Hematopoietic multipotent progenitor cell treated with erythropoietin and hydrocortisone succinate and interleukin-3 and kit ligand, for 4 days (in vitro differentiated cells): ENCODE measurements around the gene CDC42EP1.

Source experiments
- DNase-seq: peaks from one replicate; pipeline ENCODE4 v3.0.0-alpha.2; 2015

CDC42EP1 gene

DNA sequence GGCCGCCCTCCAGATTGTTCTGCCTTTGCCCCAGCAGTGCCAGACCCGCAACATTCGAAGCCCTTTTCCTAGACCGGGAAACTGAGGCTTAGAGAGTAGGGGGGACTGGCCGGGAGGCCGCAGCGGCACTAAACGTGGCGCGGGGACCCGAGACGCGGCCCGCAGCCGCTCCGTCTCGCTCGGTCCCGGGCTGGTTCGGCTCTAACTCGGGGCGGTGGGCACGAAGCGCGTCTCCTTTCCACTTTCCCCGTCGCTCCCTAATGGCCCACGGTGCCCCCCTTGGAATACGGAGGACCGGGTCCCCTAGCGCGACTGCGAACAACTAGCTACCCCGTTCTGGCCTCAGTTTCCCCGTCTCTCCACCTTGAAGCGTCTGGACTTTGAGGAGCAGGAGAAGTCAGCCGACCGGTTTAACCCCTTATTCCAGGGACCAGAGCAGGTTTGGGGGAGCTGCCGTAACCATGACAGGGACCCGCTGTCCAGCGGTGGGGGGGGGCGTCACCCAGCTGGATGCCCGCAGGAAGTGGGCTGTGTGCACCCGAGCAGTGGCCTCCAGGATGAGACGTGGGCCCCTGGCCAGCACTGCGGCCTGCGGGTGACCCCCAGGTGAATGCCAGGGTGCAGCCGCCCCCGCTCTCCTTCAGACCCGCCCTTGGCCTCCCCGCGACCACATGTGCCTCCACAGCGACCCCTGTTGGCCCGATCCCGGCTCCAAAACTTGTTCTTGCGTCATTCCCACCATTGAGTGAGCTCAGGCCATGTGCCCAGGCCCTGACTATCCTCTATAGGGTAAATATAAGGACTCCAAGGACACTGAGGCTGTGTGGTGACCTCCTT, 1.1 kb downstream of the CDC42EP1 start:
- peak; percentile 90 for DNase-seq

DNA sequence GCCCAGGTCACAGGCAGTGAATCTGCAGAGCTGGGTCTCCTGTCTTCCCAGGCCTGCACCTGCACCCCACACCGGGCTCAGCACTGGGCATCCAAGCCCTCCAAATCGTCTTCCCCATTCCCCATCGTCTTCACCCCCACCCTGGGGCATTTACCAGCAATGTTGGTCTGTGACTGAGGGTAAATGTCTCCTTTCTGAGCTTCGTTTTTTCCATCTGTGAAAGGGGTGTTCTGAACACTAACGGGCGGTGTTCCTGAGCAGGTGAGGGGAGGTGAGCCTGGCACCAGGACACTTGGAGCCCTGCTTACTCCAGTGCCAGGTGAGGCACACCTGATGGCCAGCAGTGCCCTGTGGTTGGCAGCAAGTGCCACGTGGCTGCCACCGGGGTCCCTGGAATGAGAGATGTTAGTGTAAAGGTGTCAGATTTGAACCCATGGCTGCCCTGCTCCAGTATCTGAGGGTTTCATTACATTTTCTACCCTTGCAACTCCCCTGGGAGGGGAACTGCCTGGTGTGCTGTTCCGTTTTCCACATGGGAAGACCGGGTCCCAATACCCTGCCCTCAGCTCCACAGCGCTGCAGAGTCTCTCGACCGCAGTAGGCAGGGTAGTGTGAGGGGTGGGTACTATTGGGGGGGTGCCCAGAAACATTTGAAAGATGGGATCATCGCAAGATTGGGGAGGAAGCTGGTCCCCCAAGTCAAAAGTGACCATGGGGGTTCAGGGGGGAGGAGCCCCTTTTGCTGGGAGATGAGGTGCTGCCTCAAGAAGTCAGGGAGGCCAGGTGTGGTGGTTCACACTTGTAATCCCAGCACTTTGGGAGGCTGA, 2.0 kb downstream of the CDC42EP1 start:
- DNase-seq = no peak

DNA sequence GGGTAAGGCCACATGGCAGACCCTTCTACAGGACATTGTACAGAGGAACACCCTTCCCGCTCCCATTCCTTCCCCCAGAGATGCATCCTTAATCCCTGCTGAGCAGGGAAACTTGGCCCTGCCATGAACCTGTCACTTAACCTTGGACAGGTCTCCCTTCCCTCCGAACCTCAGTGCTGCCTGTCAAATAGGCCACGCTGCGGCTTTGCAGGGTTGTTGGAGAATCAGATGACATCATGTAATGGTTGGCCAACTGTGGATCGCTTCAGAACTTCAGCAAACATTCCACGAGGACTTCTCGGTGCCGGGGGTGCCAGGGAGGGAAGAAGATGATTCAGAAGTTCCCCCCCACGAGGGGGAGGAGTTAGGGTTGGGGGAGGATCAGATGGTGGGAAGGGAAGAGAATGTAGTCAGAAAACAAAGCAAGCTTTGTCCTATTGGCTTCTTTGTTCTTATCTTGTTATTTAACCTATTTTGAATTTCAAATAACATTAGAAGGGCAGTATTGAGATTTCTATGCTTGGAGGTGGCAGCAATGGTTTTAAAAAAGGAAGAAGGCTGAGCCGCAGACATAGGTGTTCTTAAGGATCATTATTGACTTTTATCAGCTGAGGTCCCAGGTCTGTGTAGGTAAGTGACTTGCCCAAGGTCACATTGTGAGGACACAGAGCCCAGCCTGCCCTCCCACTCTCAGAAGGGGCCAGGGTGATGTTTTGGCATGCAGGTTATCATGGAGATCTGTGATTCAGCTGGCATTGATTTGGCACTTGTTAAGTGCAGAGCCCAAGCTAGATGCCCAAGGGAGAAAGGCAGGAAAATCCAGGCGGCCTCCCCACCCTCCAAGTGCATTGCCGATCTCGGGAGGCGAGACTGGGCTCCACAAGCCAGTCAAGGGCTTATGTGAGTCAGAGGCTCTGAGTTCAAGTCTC, 3.1 kb downstream of the CDC42EP1 start:
- no peak for DNase-seq

DNA sequence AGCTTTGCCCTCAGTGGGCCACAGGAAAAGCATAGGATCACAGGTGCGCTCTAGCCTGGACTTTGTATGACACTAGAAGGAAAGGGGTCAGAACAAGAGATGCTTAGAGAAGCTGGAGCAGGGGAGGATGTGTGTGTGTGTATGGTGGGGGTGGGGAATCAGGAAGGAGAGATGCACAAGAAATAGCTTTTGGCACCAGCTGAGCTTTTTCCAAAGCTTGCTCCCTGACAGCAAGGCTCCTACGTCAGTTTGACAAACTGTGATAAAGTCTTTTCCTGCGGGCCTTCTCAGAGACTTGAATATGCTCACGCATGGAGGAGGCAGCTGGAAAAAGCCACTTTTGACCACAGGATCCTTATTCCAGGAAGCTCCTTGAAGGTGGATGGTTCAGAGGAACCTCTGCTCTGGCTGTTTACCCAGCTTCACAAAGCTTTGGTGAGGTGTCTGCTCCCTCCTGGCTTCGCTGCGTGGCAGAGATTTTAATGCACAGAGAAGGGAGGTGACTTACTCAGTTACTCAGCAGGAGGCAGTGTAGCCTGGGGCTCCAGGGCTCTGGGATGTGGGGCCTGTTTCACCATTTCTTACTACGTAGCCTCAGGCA, 3.9 kb downstream of the CDC42EP1 start:
- no peak for DNase-seq

DNA sequence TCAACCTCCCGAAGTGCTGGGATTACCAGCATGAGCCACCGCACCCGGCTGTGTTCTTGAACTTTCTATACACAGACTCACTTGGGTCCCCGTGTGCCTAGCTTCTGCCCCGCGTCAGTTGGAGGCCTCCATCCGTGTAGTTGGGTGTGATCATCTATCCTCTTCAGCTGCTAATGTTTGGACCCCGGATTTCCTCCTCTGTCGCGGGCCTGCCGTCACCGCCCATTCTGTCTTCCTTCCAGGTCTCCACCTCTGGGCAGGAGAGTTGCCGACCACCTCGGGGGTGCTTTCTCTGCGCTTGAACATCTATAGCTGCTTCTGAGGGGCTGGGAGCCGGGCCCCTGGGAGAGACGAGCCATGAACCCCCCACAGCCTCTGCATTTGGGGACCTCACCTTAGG, 5.5 kb downstream of the CDC42EP1 start:
- no peak for DNase-seq

DNA sequence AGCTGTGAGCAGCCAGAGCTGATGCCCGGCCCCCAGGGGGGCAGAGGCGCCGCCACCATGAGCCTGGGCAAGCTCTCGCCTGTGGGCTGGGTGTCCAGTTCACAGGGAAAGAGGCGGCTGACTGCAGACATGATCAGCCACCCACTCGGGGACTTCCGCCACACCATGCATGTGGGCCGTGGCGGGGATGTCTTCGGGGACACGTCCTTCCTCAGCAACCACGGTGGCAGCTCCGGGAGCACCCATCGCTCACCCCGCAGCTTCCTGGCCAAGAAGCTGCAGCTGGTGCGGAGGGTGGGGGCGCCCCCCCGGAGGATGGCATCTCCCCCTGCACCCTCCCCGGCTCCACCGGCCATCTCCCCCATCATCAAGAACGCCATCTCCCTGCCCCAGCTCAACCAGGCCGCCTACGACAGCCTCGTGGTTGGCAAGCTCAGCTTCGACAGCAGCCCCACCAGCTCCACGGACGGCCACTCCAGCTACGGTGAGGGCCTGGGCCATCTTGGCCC, 6.1 kb downstream of the CDC42EP1 start:
- DNase-seq = peak; percentile 25

DNA sequence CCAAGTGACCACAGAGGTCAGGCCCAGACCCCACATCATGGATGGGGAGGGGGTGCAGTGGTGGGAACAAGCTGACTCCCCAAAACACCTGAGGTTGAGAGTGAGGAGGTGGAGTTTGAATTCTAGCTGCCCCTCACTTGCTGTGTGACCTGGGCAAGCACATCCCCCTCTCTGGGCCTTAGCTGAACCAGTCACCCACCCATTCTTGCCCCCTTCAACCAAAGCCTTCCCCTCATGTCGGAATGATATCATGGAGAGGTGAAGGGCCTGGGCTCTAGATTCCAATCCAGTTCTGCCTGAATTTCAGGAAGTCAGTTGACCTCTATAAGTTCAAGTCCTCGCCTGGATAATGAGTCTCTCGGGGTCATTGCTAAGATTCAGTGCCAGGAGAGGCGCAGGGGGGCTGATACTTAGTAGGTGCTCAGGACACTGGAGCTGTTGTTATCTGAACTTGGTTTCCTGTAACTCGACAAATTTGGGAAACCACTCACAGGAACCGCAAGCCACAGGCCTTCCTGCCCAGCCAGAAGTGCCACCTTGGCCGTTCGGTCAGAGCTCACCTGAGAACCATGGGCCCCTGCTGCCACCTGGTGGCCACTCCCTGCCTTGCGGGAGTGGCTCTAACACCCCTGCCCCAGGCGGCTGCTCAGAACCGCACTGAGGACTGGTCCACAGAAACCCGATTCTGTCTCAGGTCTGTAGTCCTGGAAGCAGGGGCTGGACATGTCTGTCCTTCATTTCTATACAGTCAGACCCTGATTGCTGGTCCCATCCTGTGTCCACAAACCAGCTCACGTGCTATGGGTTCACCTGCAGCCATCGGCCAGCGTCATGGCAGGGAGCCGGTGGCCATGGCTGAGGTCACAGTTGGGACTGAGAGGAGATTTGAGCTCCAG, 6.9 kb downstream of the CDC42EP1 start:
- DNase-seq = peak; percentile 88

DNA sequence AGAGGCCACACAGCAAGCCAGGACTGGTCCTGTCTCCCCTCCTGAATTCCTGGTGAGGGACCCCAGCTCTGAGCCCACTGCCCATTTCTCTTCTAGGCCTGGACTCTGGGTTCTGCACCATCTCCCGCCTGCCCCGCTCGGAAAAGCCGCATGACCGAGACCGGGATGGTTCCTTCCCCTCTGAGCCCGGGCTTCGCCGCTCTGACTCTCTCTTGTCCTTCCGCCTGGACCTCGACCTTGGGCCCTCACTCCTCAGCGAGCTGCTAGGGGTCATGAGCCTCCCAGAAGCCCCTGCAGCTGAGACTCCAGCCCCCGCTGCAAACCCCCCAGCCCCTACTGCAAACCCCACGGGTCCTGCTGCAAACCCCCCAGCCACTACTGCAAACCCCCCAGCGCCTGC, 7.7 kb downstream of the CDC42EP1 start:
- no peak for DNase-seq

DNA sequence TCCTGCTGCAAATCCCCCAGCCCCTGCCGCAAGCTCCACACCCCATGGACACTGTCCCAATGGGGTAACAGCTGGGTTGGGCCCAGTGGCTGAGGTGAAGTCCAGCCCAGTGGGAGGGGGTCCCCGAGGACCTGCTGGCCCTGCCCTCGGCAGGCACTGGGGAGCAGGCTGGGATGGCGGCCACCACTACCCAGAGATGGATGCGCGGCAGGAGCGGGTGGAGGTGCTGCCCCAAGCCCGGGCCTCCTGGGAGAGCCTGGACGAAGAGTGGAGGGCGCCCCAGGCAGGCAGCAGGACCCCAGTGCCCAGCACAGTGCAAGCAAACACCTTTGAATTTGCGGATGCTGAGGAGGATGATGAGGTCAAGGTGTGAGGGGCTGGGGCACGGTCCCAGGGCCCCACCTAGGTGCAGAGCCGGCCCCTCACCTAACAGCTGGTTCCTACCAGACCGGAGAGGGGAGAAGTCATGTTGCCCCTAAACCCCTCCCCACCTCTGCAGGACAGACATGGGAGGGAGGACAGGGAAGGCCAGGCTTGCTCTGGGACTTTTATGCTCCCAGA, 8.2 kb downstream of the CDC42EP1 start:
- DNase-seq = no peak

DNA sequence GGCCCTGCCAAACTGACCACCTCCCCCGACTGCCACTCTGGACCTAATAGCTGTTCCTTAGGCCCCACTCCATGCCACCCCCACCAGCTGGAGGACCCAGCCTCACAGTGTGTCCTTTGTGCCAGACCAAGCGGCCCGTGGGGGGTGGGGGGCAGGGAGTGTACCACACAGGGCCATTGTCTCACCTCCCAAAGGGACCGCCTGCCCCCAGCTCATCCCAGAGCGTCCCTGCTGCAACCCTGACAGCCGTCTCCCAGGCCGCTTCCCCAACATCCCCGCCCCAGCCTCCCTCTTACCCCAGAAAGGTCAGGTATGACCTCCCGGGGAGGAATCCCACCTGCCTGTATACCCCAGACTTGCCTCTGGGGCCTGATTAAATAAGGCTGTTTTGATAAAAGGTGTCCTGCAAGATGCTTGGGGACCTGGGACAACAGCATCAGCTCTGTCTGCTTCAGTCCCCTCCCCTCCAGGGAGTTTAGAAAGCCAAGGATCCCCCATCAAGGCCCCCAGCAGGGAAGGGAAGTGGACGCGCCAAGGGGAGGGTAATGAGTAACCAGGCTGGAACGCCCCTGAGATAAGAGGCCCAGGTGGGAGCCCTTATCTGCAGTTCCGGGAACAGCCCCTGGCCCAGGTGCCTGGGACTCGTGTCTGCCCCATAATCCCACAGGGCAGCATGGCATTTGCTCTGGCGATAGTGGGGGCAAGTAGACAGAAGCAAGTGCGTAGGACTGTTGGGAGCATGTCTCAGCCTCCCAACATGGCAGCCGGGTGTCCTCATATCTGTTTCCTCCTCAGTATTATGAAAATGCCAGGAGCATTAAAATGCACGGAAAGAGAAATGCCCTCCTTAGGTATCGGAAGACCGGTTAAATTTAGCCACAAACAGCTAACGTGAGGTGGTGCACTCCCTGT, 9.0 kb downstream of the CDC42EP1 start:
- no peak for DNase-seq

DNA sequence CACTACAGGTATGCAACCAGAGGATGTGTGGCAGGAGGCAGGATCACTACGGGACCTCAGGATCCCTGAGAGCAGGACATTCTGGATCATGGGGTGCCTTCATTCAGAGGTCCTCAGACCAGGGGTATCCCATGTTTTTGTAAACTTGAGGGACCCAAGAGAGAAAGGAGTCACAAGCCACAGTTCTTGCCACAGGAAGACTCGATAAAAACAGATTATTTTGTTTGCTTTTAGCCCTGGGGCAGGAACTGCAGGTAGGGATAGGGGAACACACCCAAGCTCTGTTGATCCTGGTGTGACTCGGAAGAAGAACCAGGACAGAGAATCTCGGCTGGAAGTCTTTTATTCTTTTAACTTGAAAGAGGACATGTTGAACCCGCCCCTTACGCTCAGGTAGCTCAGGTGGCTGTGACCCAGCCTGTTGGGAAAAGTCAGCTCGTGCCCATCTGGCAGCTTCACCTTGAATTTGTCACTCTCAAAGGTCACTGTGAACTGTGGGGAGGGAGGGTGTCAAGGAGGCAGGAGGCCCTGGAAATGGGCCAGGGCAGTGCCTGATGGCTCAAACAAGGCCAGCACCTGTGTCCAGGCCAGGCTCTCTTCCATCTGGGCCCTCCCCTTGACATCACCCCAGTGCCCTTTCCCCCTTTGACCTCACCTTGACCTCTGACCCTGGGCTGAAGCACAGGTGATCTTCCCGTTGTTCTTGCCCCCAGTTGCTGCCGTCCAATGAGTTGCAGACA, 9.8 kb downstream of the CDC42EP1 start:
- DNase-seq = no peak

DNA sequence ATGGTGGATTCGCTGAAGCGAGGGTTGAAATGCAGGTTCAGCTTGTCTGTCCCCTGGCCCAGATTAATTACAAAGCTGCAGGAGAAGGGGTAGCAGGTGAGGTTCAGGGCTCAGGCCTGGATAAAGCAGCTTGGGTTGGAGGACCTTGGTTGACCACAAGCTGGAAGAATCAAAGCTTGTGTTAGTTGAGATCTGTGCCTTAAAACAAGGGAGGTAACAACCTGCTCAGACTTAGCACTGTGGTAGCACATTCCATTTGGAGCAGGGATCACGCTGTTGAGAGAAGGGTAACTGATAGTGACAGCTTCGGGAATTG, 10.3 kb downstream of the CDC42EP1 start:
- DNase-seq = no peak

DNA sequence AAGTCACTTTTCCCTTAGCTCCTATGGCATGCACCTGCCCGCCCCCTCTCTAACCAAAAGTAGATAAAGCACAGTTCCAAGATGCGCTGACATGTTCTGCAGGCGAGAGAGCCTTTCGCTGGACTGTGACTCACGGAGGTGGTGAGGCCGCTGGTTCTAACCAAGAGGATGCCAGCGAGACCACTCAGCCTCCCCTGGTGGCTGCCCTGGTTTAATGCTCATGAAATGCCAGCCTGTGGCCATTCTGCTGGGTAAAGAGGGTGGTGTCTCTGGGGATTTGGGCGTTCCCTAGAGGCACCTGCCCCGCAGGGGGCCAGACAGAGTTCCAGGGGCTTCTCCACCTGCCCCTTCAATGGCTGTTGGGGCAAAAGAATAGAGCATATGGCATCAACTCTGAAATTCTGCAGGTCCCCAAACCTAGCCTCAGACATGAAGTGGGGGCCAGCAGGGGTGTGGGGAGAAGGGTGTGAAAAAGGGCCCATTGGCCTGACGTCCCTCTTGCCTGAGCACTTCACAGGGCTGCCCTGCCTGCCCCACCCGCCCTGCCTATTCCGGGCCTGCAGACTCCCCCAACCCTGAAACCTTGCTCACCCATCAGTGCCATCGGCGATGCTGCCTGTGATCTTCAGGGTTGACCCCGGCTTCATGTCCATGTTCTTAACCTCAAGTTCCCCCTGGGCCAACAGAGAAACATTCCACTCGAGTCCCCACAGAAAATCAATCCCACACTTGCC, 11.1 kb downstream of the CDC42EP1 start:
- peak; percentile 39 for DNase-seq

DNA sequence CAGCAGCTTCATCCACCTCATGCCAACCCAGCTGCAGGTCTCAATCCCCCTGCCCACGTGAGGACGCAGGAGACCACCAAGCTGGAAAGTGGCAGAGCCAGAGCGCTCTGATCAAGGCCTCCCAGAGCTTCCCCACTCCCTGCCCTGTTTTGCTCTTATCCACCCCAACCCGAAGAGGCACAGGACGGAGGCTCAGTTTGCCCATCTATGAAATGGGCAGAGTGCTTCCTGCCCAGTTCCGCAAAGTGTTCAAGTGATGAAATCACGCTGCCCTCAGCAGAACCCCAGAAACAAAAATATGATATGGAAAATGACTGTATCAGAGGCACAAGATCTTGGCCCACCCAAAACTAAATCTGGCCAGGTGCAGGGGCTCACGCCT, 11.7 kb downstream of the CDC42EP1 start:
- no peak for DNase-seq

DNA sequence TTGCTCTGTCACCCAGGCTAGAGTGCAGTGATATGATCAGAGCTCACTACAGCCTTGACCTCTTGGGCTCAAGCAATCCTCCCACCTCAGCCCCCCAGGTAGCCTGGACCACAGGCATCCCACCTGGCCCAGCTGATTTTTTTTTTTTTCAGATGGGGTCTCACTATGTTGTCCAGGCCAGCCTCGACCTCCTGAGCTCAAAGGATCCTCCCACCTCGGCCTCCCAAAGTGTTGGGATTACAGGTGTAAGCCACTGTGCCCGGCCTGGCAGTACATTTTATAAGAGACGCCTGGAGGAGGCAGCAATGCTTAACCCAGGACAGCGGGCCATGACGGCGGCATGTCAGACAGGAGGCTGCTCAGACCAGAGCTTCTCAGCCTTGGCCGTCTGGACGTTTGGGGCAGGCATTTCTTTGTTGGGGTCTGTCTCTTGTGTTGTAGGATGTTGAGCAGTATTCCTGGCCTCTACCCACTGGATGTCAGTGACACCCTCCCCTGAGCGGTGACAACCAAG, 15.3 kb downstream of the CDC42EP1 start:
- DNase-seq = no peak

DNA sequence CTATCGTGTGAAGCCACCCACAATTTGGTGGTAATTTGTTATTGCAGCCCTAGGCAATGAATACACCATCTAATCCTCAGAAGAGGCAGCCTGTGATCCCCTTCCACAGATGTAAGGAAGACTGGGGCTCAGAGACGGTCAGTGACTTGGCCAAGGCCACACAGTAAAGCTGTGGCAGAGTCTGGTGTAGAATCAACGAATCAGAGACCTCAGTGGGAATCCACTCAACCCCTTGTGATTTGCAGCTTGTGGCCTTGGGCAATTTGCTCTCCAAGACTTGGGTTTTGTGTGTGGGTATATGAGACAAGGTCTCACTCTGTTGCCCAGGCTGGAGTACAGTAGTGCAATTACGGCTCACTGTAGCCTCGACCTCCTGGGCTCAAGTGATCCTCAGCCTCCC, 17.7 kb downstream of the CDC42EP1 start:
- no peak for DNase-seq

DNA sequence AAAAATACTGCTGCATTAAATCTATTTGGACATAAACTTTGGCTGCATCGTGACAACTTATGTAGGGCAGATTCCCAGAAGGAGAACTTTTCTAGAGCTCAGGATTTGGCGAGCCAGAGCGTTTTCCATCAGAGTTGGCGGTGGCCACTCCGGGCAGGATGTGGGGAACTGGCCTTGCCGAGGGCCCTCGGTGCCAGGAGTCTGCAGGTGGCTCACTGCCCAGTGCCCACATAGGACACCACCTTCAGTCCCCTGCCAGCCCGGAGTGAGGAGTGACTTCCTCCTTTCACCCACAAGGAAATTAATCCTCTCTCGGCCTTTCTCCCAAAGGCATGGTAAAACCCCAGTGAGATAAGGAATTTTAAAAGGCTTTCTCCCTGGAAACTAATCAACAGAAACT, 21.2 kb downstream of the CDC42EP1 start:
- DNase-seq = no peak

DNA sequence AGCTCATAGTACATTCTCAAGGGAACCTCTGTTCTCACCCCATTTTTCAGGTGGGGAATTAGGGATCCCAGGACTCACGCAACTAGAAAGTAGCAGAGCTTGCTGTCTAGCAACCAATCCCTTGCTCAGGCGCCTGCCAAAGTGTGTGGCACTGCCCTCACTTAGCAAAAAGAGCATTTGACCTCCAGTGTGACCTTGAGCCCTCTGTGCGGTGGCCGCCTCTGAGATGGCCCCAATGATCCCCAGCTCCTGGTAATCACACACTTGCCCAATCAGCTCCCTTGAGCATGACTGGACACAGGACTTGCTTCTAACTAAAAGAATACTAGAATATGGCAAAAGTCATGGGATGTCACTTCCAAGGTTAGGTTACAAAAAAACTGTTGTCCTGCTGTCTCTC, 22.2 kb downstream of the CDC42EP1 start:
- DNase-seq = no peak
